Omental fat pad (tissue), 4 donors: ENCODE data around the gene L3MBTL4. TPM values are rescaled to one million over a fixed set of nuclear protein-coding genes. Genes with fewer than 3 reads are reported as not detected.

Source experiments
- ATAC-seq: fragments of 150-250 bp; one replicate; pipeline ENCODE4 v1.9.1; 2016; ENCODE audit warnings: mild to moderate bottlenecking, moderate library complexity; ENCODE audit not compliant: low FRiP score
- DNase-seq: peaks from one replicate; pipeline ENCODE4 v3.0.0-alpha.2; 2019; ENCODE audit warnings: low spot score
- CTCF ChIP-seq, 3 donors: fragments of 450-650 bp; IDR thresholded peaks; one replicate each; pipeline ENCODE4 v1.5.1; 2016 to 2017; ENCODE audit warnings: antibody characterized with exemption in 3 of 3, mild to moderate bottlenecking in 3 of 3, moderate library complexity in 2 of 3
- small RNA-seq: library from RNA; depleted of rRNA; stranded (forward); fragments of <200 nt; gene quantifications from one replicate; pipeline ENCODE3, GENCODE V24; 2016
- total RNA-seq, 4 donors: library from RNA; depleted of rRNA; stranded (reverse); fragments of >200 nt; gene quantifications; one replicate each; pipeline ENCODE4 v1.1.0, GENCODE V29; 2016

L3MBTL4 gene
- total RNA-seq, 4 donors from 2014 or later: 7.2 to 14.8 (median 8.3) TPM

- no peak for ATAC-seq
- TF ChIP-seq CTCF (IDR thresholded peaks at IDR 0.05): no peak
Observed at GRCh38 chr18:5909125-5909524, 505.6 kb downstream of the L3MBTL4 start.

More at GRCh38 chr18:5909125-5909524, 505.6 kb downstream of the L3MBTL4 start:
- no peak for DNase-seq

Small RNA genes lying within 50 kb of the gene (small RNA-seq; reads per million reads assigned to genes)
- gene RNU5F-3P (not detected), gene RNU6-349P (not detected)
